COLO668 (cell line): Measurements from ENCODE around the gene PREB.

Experiments used
- DNase-seq: peaks from one replicate; lab custom pipeline; 2025; ENCODE audit not compliant: unreplicated experiment; lab: John Stamatoyannopoulos, UW

Gene PREB

DNA sequence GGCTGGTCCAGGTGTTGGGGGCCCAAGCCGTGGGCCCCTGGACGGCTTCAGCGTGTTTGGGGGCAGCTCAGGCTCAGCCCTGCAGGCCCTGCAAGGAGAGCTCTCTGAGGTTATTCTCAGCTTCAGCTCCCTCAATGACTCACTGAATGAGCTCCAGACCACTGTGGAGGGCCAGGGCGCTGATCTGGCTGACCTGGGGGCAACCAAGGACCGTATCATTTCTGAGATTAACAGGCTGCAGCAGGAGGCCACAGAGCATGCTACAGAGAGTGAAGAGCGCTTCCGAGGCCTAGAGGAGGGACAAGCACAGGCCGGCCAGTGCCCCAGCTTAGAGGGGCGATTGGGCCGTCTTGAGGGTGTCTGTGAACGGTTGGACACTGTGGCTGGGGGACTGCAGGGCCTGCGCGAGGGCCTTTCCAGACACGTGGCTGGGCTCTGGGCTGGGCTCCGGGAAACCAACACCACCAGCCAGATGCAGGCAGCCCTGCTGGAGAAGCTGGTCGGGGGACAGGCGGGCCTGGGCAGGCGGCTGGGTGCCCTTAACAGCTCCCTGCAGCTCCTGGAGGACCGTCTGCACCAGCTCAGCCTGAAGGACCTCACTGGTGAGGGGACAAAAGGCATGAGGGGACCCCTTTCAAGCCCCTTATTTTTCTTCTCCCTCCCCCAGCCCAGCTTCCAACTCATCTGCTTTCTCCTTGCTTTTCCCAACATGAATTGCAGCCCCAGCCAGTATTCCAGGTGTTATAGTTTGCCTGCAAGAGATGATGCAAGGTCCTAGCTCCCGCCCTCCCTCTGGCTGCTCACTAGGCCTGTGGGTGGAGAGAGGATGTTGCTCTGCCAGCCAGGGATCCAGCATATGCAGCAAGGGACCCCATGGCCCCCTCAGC, 50.8 kb downstream of the PREB start:
- no peak for DNase-seq

DNA sequence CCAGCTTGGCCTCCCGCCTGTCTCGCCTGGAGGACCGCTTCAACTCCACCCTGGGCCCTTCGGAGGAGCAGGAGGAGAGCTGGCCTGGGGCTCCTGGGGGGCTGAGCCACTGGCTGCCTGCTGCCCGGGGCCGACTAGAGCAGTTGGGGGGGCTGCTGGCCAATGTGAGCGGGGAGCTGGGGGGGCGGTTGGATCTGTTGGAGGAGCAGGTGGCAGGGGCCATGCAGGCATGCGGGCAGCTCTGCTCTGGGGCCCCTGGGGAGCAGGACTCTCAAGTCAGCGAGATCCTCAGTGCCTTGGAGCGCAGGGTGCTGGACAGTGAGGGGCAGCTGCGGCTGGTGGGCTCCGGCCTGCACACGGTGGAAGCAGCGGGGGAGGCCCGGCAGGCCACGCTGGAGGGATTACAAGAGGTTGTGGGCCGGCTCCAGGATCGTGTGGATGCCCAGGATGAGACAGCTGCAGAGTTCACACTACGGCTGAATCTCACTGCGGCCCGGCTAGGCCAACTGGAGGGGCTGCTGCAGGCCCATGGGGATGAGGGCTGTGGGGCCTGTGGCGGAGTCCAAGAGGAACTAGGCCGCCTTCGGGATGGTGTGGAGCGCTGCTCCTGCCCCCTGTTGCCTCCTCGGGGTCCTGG, 51.5 kb downstream of the PREB start:
- DNase-seq: no peak

DNA sequence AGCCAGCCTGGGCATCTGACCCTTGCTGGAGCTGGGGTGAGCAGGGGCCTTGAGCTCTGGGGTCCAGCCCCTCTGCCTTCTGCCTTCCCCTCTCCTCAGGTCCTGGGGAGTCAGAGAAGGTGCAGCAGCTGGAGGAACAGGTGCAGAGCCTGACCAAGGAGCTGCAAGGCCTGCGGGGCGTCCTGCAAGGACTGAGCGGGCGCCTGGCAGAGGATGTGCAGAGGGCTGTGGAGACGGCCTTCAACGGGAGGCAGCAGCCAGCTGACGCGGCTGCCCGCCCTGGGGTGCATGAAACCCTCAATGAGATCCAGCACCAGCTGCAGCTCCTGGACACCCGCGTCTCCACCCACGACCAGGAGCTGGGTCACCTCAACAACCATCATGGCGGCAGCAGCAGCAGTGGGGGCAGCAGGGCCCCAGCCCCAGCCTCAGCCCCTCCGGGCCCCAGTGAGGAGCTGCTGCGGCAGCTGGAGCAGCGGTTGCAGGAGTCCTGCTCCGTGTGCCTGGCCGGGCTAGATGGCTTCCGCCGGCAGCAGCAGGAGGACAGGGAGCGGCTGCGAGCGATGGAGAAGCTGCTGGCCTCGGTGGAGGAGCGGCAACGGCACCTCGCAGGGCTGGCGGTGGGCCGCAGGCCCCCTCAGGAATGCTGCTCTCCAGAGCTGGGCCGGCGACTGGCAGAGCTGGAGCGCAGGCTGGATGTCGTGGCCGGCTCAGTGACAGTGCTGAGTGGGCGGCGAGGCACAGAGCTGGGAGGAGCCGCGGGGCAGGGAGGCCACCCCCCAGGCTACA, 52.3 kb downstream of the PREB start:
- DNase-seq: no peak
